KMS-11 (cell line): ENCODE measurements around the gene PDE4D.

Experiments used
- H2AFZ ChIP-seq: fragments of 200-600 bp; sonication (generic); 2 replicates; pipeline ENCODE4 v1.6.1; 2016; ENCODE audit warnings: antibody characterized with exemption, mixed run types, low read depth
- H3K27ac ChIP-seq: fragments of 200-600 bp; sonication (generic); 2 replicates; pipeline ENCODE4 v1.6.1; 2016; ENCODE audit warnings: mild to moderate bottlenecking, mixed run types
- H3K27me3 ChIP-seq: fragments of 200-600 bp; sonication (generic); 2 replicates; pipeline ENCODE4 v1.6.1; 2017; ENCODE audit warnings: mild to moderate bottlenecking, low read depth, mixed run types, moderate library complexity; ENCODE audit not compliant: insufficient read depth
- H3K36me3 ChIP-seq: fragments of 200-600 bp; sonication (generic); 2 replicates; pipeline ENCODE4 v1.6.1; 2017; ENCODE audit warnings: mild to moderate bottlenecking, mixed run types; ENCODE audit not compliant: insufficient read depth
- H3K4me1 ChIP-seq: fragments of 200-600 bp; sonication (generic); 2 replicates; pipeline ENCODE4 v1.6.1; 2016; ENCODE audit warnings: mild to moderate bottlenecking, low read depth, mixed run types; ENCODE audit not compliant: poor library complexity, severe bottlenecking
- H3K4me2 ChIP-seq: fragments of 200-600 bp; sonication (generic); 2 replicates; pipeline ENCODE4 v1.7.0; 2016; ENCODE audit warnings: mild to moderate bottlenecking, mixed run types
- H3K4me3 ChIP-seq: fragments of 200-600 bp; sonication (generic); IDR thresholded peaks from 2 replicates; pipeline ENCODE4 v1.6.1; 2017; ENCODE audit warnings: low read depth, low read length, mixed read lengths; ENCODE audit not compliant: insufficient read depth
- H3K79me2 ChIP-seq: fragments of 200-600 bp; sonication (generic); 2 replicates; pipeline ENCODE4 v1.6.1; 2016; ENCODE audit warnings: low read depth, mixed run types; ENCODE audit not compliant: insufficient read depth
- H3K9ac ChIP-seq: fragments of 200-600 bp; sonication (generic); 2 replicates; pipeline ENCODE4 v1.6.1; 2016; ENCODE audit warnings: mild to moderate bottlenecking, mixed run types
- H4K20me1 ChIP-seq: fragments of 200-600 bp; sonication (generic); 2 replicates; pipeline ENCODE4 v1.6.1; 2016; ENCODE audit warnings: mild to moderate bottlenecking, mixed run types; ENCODE audit not compliant: insufficient read depth
- TF ChIP-seq, protein P1 (sequence below): fragments of 200-600 bp; sonication (generic); conservative IDR thresholded peaks from 2 replicates; pipeline ENCODE4 v1.6.1; 2017; ENCODE audit warnings: low read depth, mild to moderate bottlenecking, antibody characterized with exemption, low read length, moderate library complexity, mixed read lengths

The PDE4D gene

DNA sequence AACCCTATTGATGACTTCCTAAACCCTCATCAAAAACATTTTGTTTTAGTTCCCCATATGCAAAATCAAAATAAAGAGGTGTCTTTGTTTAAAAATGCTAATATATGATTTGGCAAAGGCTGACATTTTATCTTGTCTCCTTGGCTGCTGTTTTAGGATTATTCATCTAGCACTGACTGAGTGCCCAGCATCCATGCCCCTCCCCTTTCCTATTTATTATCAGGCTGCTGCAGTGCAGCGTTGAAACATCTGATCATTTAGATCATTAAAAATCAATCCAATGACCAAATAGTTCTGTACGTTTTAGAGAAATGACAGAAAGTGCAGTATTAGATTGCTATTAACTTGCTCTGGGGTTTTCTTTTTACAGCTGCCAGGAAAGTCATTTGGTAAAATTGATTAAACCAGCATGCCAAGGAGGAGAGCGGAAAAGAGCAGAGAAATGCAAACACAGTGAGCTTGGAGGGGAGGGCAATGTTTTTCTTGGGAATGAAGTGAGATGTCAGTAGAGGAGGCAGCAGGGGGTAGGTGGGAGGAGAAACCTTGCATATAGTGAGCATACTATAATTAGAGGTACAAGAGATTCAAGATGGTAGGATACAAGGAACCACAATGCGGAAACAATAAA lies 286.3 kb downstream of the PDE4D start:
- Histone ChIP-seq H3K36me3 (no peaks in the 10 kb centered on the region), H3K27ac (no peak overlapping the region), H3K27me3 (no peaks in the 10 kb centered on the region), H3K9ac (no peak overlapping the region), H3K4me2 (no peak overlapping the region), H3K4me3 (no peak overlapping the region), H3K79me2 (no peaks in the 10 kb centered on the region), H4K20me1 (no peaks in the 10 kb centered on the region), H2AFZ (no peak overlapping the region), H3K4me1 (no peaks in the 10 kb centered on the region)
- TF ChIP-seq, protein P1, sequence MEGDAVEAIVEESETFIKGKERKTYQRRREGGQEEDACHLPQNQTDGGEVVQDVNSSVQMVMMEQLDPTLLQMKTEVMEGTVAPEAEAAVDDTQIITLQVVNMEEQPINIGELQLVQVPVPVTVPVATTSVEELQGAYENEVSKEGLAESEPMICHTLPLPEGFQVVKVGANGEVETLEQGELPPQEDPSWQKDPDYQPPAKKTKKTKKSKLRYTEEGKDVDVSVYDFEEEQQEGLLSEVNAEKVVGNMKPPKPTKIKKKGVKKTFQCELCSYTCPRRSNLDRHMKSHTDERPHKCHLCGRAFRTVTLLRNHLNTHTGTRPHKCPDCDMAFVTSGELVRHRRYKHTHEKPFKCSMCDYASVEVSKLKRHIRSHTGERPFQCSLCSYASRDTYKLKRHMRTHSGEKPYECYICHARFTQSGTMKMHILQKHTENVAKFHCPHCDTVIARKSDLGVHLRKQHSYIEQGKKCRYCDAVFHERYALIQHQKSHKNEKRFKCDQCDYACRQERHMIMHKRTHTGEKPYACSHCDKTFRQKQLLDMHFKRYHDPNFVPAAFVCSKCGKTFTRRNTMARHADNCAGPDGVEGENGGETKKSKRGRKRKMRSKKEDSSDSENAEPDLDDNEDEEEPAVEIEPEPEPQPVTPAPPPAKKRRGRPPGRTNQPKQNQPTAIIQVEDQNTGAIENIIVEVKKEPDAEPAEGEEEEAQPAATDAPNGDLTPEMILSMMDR, result no peak

DNA sequence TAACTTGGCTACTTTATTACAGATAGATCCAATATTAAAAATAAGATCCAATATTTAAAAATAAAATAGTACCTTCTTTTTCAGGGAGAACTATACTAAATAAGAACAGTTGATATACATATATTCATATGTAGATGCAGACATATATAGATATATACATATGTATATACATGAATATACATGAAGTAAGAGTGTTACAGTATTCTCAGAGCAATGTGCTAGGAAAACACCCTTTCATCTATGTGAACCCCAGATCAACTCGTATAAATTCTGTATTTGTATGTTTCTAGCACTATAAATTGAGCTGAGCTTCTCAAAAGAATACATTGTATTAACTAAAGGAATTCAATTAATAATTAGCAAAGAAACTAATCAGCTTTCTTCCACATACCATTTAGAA lies 287.6 kb downstream of the PDE4D start:
- Histone ChIP-seq H3K9ac (no peak overlapping the region), H3K4me1 (no peaks in the 10 kb centered on the region), H3K4me2 (no peak overlapping the region), H3K79me2 (no peaks in the 10 kb centered on the region), H3K36me3 (no peaks in the 10 kb centered on the region), H3K4me3 (no peak overlapping the region), H4K20me1 (no peaks in the 10 kb centered on the region), H3K27ac (no peak overlapping the region), H2AFZ (no peak overlapping the region), H3K27me3 (no peaks in the 10 kb centered on the region)
- TF ChIP-seq, protein P1, result no peak

DNA sequence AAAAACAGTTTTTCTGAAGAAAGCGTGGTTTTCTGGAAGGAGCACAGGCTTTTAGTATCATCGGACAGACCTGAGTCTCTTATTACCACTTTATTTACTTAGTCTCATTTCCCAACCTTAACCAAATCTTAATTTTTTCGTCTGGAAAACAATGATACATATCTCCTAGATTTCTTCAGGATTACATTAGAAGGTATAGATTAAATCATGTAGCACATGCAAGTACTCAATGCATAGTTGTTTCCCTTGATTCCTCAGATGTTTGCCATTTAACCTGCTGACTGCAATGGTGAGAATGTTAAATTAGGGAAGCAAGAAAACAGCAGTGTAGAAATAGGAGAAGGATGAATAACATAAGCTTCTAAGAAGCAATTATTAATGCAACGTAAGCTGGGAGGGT lies 289.4 kb downstream of the PDE4D start:
- H3K9ac ChIP-seq, result no peak overlapping the region
- H3K79me2 ChIP-seq, result no peaks in the 10 kb centered on the region

DNA sequence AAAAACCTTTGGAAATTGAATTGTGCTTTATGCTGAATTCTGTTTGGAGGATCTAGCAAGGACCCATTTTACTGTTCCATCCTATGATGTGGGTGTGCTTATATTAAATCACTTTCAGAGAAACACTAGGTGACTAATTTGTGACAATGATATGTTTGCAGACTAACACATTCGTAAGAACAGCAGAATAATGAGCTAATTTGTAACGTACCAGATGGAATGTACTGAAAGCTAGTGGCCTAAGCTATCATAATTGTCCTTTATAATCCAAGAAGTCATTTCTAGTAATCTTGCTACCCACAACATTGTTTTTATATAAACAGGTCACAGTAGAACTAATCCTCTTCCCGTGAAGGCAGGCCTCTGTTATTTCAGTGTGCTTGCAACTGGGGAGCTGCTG lies 292.5 kb downstream of the PDE4D start:
- Histone ChIP-seq H3K4me3 (no peak overlapping the region), H4K20me1 (no peaks in the 10 kb centered on the region), H3K9ac (no peak overlapping the region), H3K79me2 (no peaks in the 10 kb centered on the region), H3K27me3 (no peaks in the 10 kb centered on the region), H3K36me3 (no peaks in the 10 kb centered on the region), H3K27ac (no peak overlapping the region), H2AFZ (no peak overlapping the region), H3K4me2 (no peak overlapping the region), H3K4me1 (peaks cover 30% of the 10 kb centered on the region)
- TF ChIP-seq, protein P1, result no peak

More for the DNA sequence above, 289.4 kb downstream of the PDE4D start:
- Histone ChIP-seq H3K27ac (no peak overlapping the region), H3K4me3 (no peak overlapping the region), H3K36me3 (no peaks in the 10 kb centered on the region), H4K20me1 (no peaks in the 10 kb centered on the region), H3K27me3 (no peaks in the 10 kb centered on the region), H3K4me1 (peaks cover 4% of the 10 kb centered on the region), H3K4me2 (no peak overlapping the region), H2AFZ (no peak overlapping the region)
- TF ChIP-seq, protein P1, result no peak
